Endothelial cell of umbilical vein (primary cell): Measurements from ENCODE around the gene TNNT3. TPM values are rescaled to one million over a fixed set of nuclear protein-coding genes. Genes with fewer than 3 reads are reported as not detected.

ENCODE experiments used
- BruUV-seq: library from RNA; stranded (reverse); fragments of 400-500 nt; replicated peaks from 2 replicates; lab custom pipeline; 2021; lab: Mats Ljungman, UMichigan
- CTCF ChIA-PET: fragments of 300-600, 350-600 bp; sonication (Branson Sonifier 250); formaldehyde crosslinking; loops from one replicate; lab custom pipeline; 2021; ENCODE audit warnings: antibody characterized with exemption, inconsistent platforms; lab: Charles Lee
- POLR2A ChIA-PET: fragments of 300-600, 350-600 bp; sonication (Branson Sonifier 250); formaldehyde crosslinking; loops from one replicate; lab custom pipeline; 2021; ENCODE audit warnings: antibody characterized with exemption, inconsistent platforms; lab: Charles Lee
- DNase-seq: peaks from one replicate; pipeline ENCODE4 v3.0.0-alpha.2; 2011; ENCODE audit warnings: low read depth, low spot score
- FAIRE-seq: peaks from 2 replicates; lab custom pipeline; 2011; peaks lifted over from hg19 to GRCh38; lab: Jason Lieb, UNC
- H2AFZ ChIP-seq: 2 replicates; pipeline ENCODE4 v1.6.0; 2012; ENCODE audit warnings: low read depth, low read length, control low read depth, inconsistent platforms
- H3K27ac ChIP-seq: 2 replicates; pipeline ENCODE4 v1.5.1; 2011; ENCODE audit warnings: low read depth, mild to moderate bottlenecking, control low read depth, low read length, moderate library complexity; ENCODE audit not compliant: insufficient read depth
- H3K27me3 ChIP-seq, 2 experiments: 2 replicates each; pipeline versions ENCODE4 v1.6.0 to v1.6.1; 2011; ENCODE audit warnings: low read length in 2 of 2, mixed read lengths in 1 of 2; ENCODE audit not compliant: control insufficient read depth in 2 of 2, insufficient read depth in 2 of 2
- H3K36me3 ChIP-seq, 2 experiments: 2 replicates in 1 of 2; 3 replicates in 1 of 2; pipeline ENCODE4 v1.5.1; 2011; ENCODE audit warnings: low read length in 2 of 2, mild to moderate bottlenecking in 1 of 2, moderate library complexity in 1 of 2; ENCODE audit not compliant: control insufficient read depth in 2 of 2, insufficient read depth in 2 of 2; ENCODE audit errors: extremely low read depth in 1 of 2
- H3K4me1 ChIP-seq: 3 replicates; pipeline ENCODE4 v1.5.1; 2011; ENCODE audit warnings: mild to moderate bottlenecking, low read length; ENCODE audit not compliant: control insufficient read depth, insufficient read depth; ENCODE audit errors: extremely low read depth
- H3K4me2 ChIP-seq: 2 replicates; pipeline ENCODE4 v1.6.1; 2011; ENCODE audit warnings: low read length, control low read depth, mixed read lengths; ENCODE audit not compliant: insufficient read depth
- H3K4me3 ChIP-seq, 3 experiments: fragments of 200-600 bp in 1 of 3; sonication (generic), shearing (Covaris generic) in 1 of 3; replicated peaks in 1 of 3; 2 replicates each; pipeline ENCODE4 v1.5.1; 2011 to 2016; ENCODE audit warnings: control low read depth in 3 of 3, low read length in 3 of 3, mild to moderate bottlenecking in 2 of 3, inconsistent platforms in 1 of 3, low read depth in 1 of 3, moderate library complexity in 1 of 3; ENCODE audit not compliant: insufficient read depth in 1 of 3
- H3K79me2 ChIP-seq: 2 replicates; pipeline ENCODE4 v1.6.0; 2012; ENCODE audit warnings: low read length, inconsistent platforms; ENCODE audit not compliant: control insufficient read depth, insufficient read depth
- H3K9ac ChIP-seq: replicated peaks from 2 replicates; pipeline ENCODE3; 2011; ENCODE audit warnings: low read length, control low read depth; ENCODE audit not compliant: insufficient read depth; ENCODE audit errors: extremely low read depth
- H3K9me1 ChIP-seq: replicated peaks from 3 replicates; pipeline ENCODE4 v1.6.0; 2011; ENCODE audit warnings: mild to moderate bottlenecking, low read length; ENCODE audit not compliant: control insufficient read depth, insufficient read depth; ENCODE audit errors: extremely low read depth
- H3K9me3 ChIP-seq: replicated peaks from 2 replicates; pipeline ENCODE4 v1.5.1; 2012; ENCODE audit warnings: low read length, inconsistent platforms; ENCODE audit not compliant: control insufficient read depth, insufficient read depth
- H4K20me1 ChIP-seq: replicated peaks from 2 replicates; pipeline ENCODE3; 2011; ENCODE audit warnings: mild to moderate bottlenecking, low read length; ENCODE audit not compliant: control insufficient read depth, insufficient read depth; ENCODE audit errors: extremely low read depth
- EZH2 ChIP-seq: IDR thresholded peaks from 2 replicates; pipeline ENCODE4 v1.6.1; 2012; ENCODE audit warnings: borderline replicate concordance, low read depth, mild to moderate bottlenecking, moderate library complexity, low read length, inconsistent platforms; ENCODE audit not compliant: severe bottlenecking
- FOS ChIP-seq: IDR thresholded peaks from 2 replicates; pipeline ENCODE4 v1.6.1; 2011; ENCODE audit warnings: mild to moderate bottlenecking, low read length, moderate library complexity, borderline replicate concordance; ENCODE audit not compliant: insufficient read depth
- GATA2 ChIP-seq: IDR thresholded peaks from 2 replicates; pipeline ENCODE4 v1.7.0; 2011; ENCODE audit warnings: low read depth, mild to moderate bottlenecking, moderate library complexity, mixed read lengths, low read length; ENCODE audit not compliant: insufficient read length, insufficient read depth
- JUN ChIP-seq: IDR thresholded peaks from 2 replicates; pipeline ENCODE4 v1.6.1; 2011; ENCODE audit warnings: borderline replicate concordance, low read depth; ENCODE audit not compliant: insufficient read length, insufficient read depth
- MYC ChIP-seq: IDR thresholded peaks from one replicate; pipeline ENCODE4 v1.6.1; 2011; ENCODE audit warnings: mild to moderate bottlenecking, low read depth, low read length
- POLR2A ChIP-seq: IDR thresholded peaks from 2 replicates; pipeline ENCODE4 v1.6.1; 2012; ENCODE audit warnings: low read depth, mild to moderate bottlenecking, control low read depth, low read length
- POLR2AphosphoS5 ChIP-seq: IDR thresholded peaks from 2 replicates; pipeline ENCODE4 v1.6.1; 2012; ENCODE audit warnings: low read depth, mild to moderate bottlenecking, control low read depth, low read length, moderate library complexity; ENCODE audit not compliant: insufficient read depth
- dilution Hi-C: fragments of 300-500 bp; cut with MboI; formaldehyde crosslinking; loops from one replicate; pipeline ENCODE4 v1.15.0; 2019; ENCODE audit warnings: low sequenced_read_pairs; ENCODE audit not compliant: extremely low pct_ligation_motif_present
- intact Hi-C: fragments of 100-400 bp; cut with micrococcal nuclease; formaldehyde crosslinking; loops from one replicate; pipeline ENCODE4 v1.10.0; 2022
- polyA plus RNA-seq, 4 experiments: library from polyadenylated mRNA; depleted of rRNA in 3 of 4; stranded (reverse) in 3 of 4; unstranded in 1 of 4; fragments of >200 nt; gene quantifications; 2 replicates each; pipeline versions ENCODE4 v1.2.1 to v1.2.3, GENCODE V29; 2011 to 2012; ENCODE audit warnings: missing spikeins in 1 of 4
- total RNA-seq: library from RNA; stranded (reverse); gene quantifications from 2 replicates; pipeline ENCODE4 v1.2.3, GENCODE V29; 2021
- TF ChIP-seq, protein P1 (sequence below): IDR thresholded peaks from 2 replicates; pipeline ENCODE4 v1.6.1; 2011; ENCODE audit not compliant: insufficient read depth, insufficient read length
- TF ChIP-seq, protein P2 (sequence below), 2 donors: IDR thresholded peaks; 1 replicate in 1 of 2; 2 replicates in 1 of 2; pipeline ENCODE4 v1.5.1; 2011; ENCODE audit warnings: low read length in 2 of 2, mild to moderate bottlenecking in 2 of 2, moderate library complexity in 2 of 2, control low read depth in 1 of 2, inconsistent platforms in 1 of 2, low read depth in 1 of 2; ENCODE audit not compliant: insufficient read depth in 1 of 2; ENCODE audit errors: extremely low read depth in 1 of 2

TNNT3 gene
- total and polyA plus RNA-seq, 2 donors (not counting 3 experiments of a cell fraction or from before 2014, with no cell fraction given): not detected

DNA sequence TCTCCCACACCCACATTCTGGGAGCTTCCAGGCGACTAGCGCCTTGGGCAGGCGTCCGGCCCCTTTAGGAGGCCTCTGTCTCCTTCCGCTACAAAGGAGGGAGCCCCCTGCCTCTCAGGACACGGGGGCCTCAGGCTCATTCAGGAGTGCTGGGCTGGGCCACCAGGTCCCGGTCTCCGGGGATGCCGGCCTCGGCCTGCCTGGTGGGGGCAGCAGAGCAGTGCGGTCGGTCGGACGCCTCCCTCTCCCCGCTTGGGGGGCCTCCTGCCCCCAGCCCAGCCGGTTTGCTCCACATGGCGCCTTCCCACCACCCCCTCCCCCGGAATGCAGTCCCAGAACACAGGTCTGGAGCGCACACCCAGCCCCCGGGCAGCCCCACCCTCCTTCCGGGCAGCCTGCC, 49.5 kb downstream of the TNNT3 start:
- no peak overlapping the region for H3K4me3 ChIP-seq
- H3K4me1 ChIP-seq: no peaks in the 10 kb centered on the region
- TF ChIP-seq EZH2: no peak
- TF ChIP-seq GATA2: no peak
- TF ChIP-seq, protein P1, sequence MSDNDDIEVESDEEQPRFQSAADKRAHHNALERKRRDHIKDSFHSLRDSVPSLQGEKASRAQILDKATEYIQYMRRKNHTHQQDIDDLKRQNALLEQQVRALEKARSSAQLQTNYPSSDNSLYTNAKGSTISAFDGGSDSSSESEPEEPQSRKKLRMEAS: no peak
- no peak for TF ChIP-seq POLR2A
- no peak for TF ChIP-seq POLR2AphosphoS5
- no peak for TF ChIP-seq JUN
- TF ChIP-seq, protein P2, sequence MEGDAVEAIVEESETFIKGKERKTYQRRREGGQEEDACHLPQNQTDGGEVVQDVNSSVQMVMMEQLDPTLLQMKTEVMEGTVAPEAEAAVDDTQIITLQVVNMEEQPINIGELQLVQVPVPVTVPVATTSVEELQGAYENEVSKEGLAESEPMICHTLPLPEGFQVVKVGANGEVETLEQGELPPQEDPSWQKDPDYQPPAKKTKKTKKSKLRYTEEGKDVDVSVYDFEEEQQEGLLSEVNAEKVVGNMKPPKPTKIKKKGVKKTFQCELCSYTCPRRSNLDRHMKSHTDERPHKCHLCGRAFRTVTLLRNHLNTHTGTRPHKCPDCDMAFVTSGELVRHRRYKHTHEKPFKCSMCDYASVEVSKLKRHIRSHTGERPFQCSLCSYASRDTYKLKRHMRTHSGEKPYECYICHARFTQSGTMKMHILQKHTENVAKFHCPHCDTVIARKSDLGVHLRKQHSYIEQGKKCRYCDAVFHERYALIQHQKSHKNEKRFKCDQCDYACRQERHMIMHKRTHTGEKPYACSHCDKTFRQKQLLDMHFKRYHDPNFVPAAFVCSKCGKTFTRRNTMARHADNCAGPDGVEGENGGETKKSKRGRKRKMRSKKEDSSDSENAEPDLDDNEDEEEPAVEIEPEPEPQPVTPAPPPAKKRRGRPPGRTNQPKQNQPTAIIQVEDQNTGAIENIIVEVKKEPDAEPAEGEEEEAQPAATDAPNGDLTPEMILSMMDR (IDR thresholded peaks at IDR 0.05; ENCODE audit: extremely low read depth in 1 of 2, insufficient read depth in 1 of 2, low read depth in 1 of 2, low read length in 2 of 2): no peak
- TF ChIP-seq MYC: no peak
- no peak for TF ChIP-seq FOS
- no peaks in the 10 kb centered on the region for H3K27me3 ChIP-seq
- intact Hi-C loops (no loop called here), dilution Hi-C loops (no loop called here)
- H3K36me3 ChIP-seq: no peaks in the 10 kb centered on the region
- H2AFZ ChIP-seq: no peak overlapping the region
- no peaks in the 10 kb centered on the region for H3K79me2 ChIP-seq
- no peak for FAIRE-seq
- H4K20me1 ChIP-seq: no peaks in the 10 kb centered on the region
- ChIA-PET CTCF (interaction anchor here (1.5 to 2.3 kb wide), 2 partner anchors 87 to 182 kb away, joined by 8 to 12 read pairs; no protein-coding TSS in a partner anchor), POLR2A (no interaction called here)
- H3K27ac ChIP-seq: no peak overlapping the region
- no peak for DNase-seq
- no peaks in the 10 kb centered on the region for H3K9me3 ChIP-seq
- H3K9ac ChIP-seq: no peak overlapping the region
- H3K9me1 ChIP-seq: no peaks in the 10 kb centered on the region
- H3K4me2 ChIP-seq: no peak overlapping the region
- BruUV-seq: no TSS peak
